ENCODE data around the gene NR2E1. TPM values are rescaled to one million over a fixed set of nuclear protein-coding genes. Genes with fewer than 3 reads are reported as not detected.

NR2E1 gene
- total and polyA plus RNA-seq, 2 experiments from 2014 or later, result not detected

GRCh38 chr6:108133594-108134179, 32.1 kb upstream of the NR2E1 start:
- H2AFZ ChIP-seq, result no peak overlapping the region

GRCh38 chr6:108134213-108134970, 31.4 kb upstream of the NR2E1 start:
- Histone ChIP-seq H3F3A (replicated peaks; ENCODE audit: low read depth) (peaks cover 14% of the 10 kb centered on the region; the same call in 1 of the 2 replicates), H3K79me2 (replicated peaks; ENCODE audit: insufficient read depth) (no peaks in the 10 kb centered on the region), H3K27ac (ENCODE audit: low read depth) (no peak overlapping the region), H4K20me1 (replicated peaks; ENCODE audit: insufficient read depth) (peaks cover 6% of the 10 kb centered on the region; the same call in 1 of the 2 replicates), H3K4me3 (peak overlapping the region; percentile 44), H3K27me3 (ENCODE audit: insufficient read depth) (peaks cover 81% of the 10 kb centered on the region), H2AFZ (no peak overlapping the region), H3K4me1 (ENCODE audit: insufficient read depth) (peaks cover 18% of the 10 kb centered on the region), H3K36me3 (ENCODE audit: insufficient read depth) (no peaks in the 10 kb centered on the region), H3K9me2 (ENCODE audit: insufficient read depth) (no peaks in the 10 kb centered on the region), H3K4me2 (peak overlapping the region; percentile 78)
- peaks cover 70% of the 10 kb centered on the region for H3K27me3 Mint-ChIP-seq (ENCODE audit: insufficient read depth, low read depth, poor library complexity)
- TF ChIP-seq EZH2 (IDR thresholded peaks at IDR 0.05; ENCODE audit: low read depth, unreplicated experiment), result peak; percentile 33
- no peak for TF ChIP-seq ZNF331 (CRISPR knock-in tag; IDR thresholded peaks at IDR 0.05; ENCODE audit: low read depth)
- ATAC-seq (peak; percentile 29), DNase-seq (ENCODE audit: low spot score) (peak; percentile 58)
- H3K4me1 Mint-ChIP-seq, result peaks cover 18% of the 10 kb centered on the region
- H3K36me3 Mint-ChIP-seq (ENCODE audit: low read depth), result no peaks in the 10 kb centered on the region
- H3K27ac Mint-ChIP-seq, result no peak overlapping the region
- H3K9me3 Mint-ChIP-seq, result no peaks in the 10 kb centered on the region
- H3K4me3 Mint-ChIP-seq, result peak overlapping the region; percentile 67

More at GRCh38 chr6:108133594-108134179, 32.1 kb upstream of the NR2E1 start:
- Histone ChIP-seq H3K4me2 (peak overlapping the region; percentile 78), H3K9me2 (ENCODE audit: insufficient read depth) (no peaks in the 10 kb centered on the region), H3K36me3 (ENCODE audit: insufficient read depth) (no peaks in the 10 kb centered on the region), H3K79me2 (replicated peaks; ENCODE audit: insufficient read depth) (no peaks in the 10 kb centered on the region), H3F3A (replicated peaks; ENCODE audit: low read depth) (peaks cover 14% of the 10 kb centered on the region; the same call in 1 of the 2 replicates), H3K4me1 (ENCODE audit: insufficient read depth) (peaks cover 24% of the 10 kb centered on the region), H3K27ac (ENCODE audit: low read depth) (no peak overlapping the region), H3K4me3 (peak overlapping the region; percentile 44), H3K27me3 (ENCODE audit: insufficient read depth) (peaks cover 88% of the 10 kb centered on the region), H4K20me1 (replicated peaks; ENCODE audit: insufficient read depth) (peaks cover 6% of the 10 kb centered on the region; the same call in 1 of the 2 replicates)
- no peaks in the 10 kb centered on the region for H3K9me3 Mint-ChIP-seq
- H3K36me3 Mint-ChIP-seq (ENCODE audit: low read depth), result no peaks in the 10 kb centered on the region
- peak; percentile 98 for DNase-seq (ENCODE audit: low spot score)
- H3K27ac Mint-ChIP-seq, result no peak overlapping the region
- H3K4me1 Mint-ChIP-seq, result peaks cover 20% of the 10 kb centered on the region
- peaks cover 77% of the 10 kb centered on the region for H3K27me3 Mint-ChIP-seq (ENCODE audit: insufficient read depth, low read depth, poor library complexity)
- H3K4me3 Mint-ChIP-seq, result peak overlapping the region; percentile 67
- peak; percentile 97 for ATAC-seq
- TF ChIP-seq CTCF (conservative IDR thresholded peaks at IDR 0.05; ENCODE audit: low read depth in 2 of 2), result no peak
- TF ChIP-seq EZH2 (IDR thresholded peaks at IDR 0.05; ENCODE audit: low read depth, unreplicated experiment), result peak; percentile 64

GRCh38 chr6:108142240-108142639, 23.6 kb upstream of the NR2E1 start:
- Histone ChIP-seq H3K9me2 (ENCODE audit: insufficient read depth) (0 out of 2 replicates have a peak, but pooled peaks cover 3% of the 10 kb centered on the region), H3K27ac (ENCODE audit: low read depth) (no peak overlapping the region), H4K20me1 (replicated peaks; ENCODE audit: insufficient read depth) (no peaks in the 10 kb centered on the region), H2AFZ (no peak overlapping the region), H3K4me2 (no peak overlapping the region), H3K4me1 (ENCODE audit: insufficient read depth) (no peaks in the 10 kb centered on the region), H3K79me2 (replicated peaks; ENCODE audit: insufficient read depth) (no peaks in the 10 kb centered on the region), H3K36me3 (ENCODE audit: insufficient read depth) (no peaks in the 10 kb centered on the region), H3K27me3 (ENCODE audit: insufficient read depth) (peaks cover 19% of the 10 kb centered on the region), H3F3A (replicated peaks; ENCODE audit: low read depth) (no peaks in the 10 kb centered on the region), H3K4me3 (no peak overlapping the region)
- TF ChIP-seq CTCF (conservative IDR thresholded peaks at IDR 0.05; ENCODE audit: low read depth in 2 of 2), result no peak
- no peak for TF ChIP-seq ETS1 (IDR thresholded peaks at IDR 0.05)
- no peak for TF ChIP-seq EZH2 (IDR thresholded peaks at IDR 0.05; ENCODE audit: low read depth, unreplicated experiment)
- no peak for TF ChIP-seq CREB1 (CRISPR knock-in tag; IDR thresholded peaks at IDR 0.05; ENCODE audit: low read depth)
- no peak for TF ChIP-seq EZH2phosphoT487 (IDR thresholded peaks at IDR 0.05; ENCODE audit: unreplicated experiment)
- ATAC-seq (no peak), DNase-seq (ENCODE audit: low spot score) (no peak)
- Mint-ChIP-seq H3K4me3 (no peak overlapping the region), H3K36me3 (ENCODE audit: low read depth) (no peaks in the 10 kb centered on the region), H3K9me3 (no peaks in the 10 kb centered on the region), H3K4me1 (peaks cover 7% of the 10 kb centered on the region), H3K27me3 (ENCODE audit: insufficient read depth, low read depth, poor library complexity) (peaks cover 3% of the 10 kb centered on the region), H3K27ac (no peak overlapping the region)
